Vagina (tissue), 2 donors: ENCODE measurements around the gene FADS2. TPM values are rescaled to one million over a fixed set of nuclear protein-coding genes. Genes with fewer than 3 reads are reported as not detected.

Experiments
- DNase-seq, 2 donors: peaks; one replicate each; pipeline ENCODE4 v3.0.0-alpha.2; 2017; ENCODE audit errors: extremely low spot score in 2 of 2
- H3K27ac ChIP-seq: fragments of 200-600 bp; sonication (generic); one replicate; pipeline ENCODE4 v1.5.1; 2019
- H3K27me3 ChIP-seq: fragments of 200-600 bp; sonication (generic); one replicate; pipeline ENCODE4 v1.5.1; 2019
- H3K36me3 ChIP-seq, 2 donors: fragments of 200-600 bp; sonication (generic); one replicate each; pipeline ENCODE4 v1.5.1; 2017 to 2019
- H3K4me1 ChIP-seq: fragments of 200-600 bp; sonication (generic); one replicate; pipeline ENCODE4 v1.5.1; 2019
- H3K4me3 ChIP-seq, 2 donors: fragments of 200-600 bp; sonication (generic); 1 replicate in 1 of 2; 2 replicates in 1 of 2; pipeline ENCODE4 v1.5.1; 2016 to 2019
- H3K9me3 ChIP-seq: fragments of 200-600 bp; sonication (generic); one replicate; pipeline ENCODE4 v1.5.1; 2019
- CTCF ChIP-seq, 3 experiments: fragments of 450-650 bp in 2 of 3; fragments of 200-600 bp in 1 of 3; sonication (generic) in 1 of 3; IDR thresholded peaks; one replicate each; pipeline ENCODE4 v1.5.1; 2017 to 2019; ENCODE audit warnings: antibody characterized with exemption in 3 of 3, mild to moderate bottlenecking in 2 of 3, moderate library complexity in 2 of 3
- POLR2A ChIP-seq, 2 donors: fragments of 450-650 bp; IDR thresholded peaks; one replicate each; pipeline ENCODE4 v1.6.1; 2017; ENCODE audit warnings: antibody characterized with exemption in 2 of 2, mild to moderate bottlenecking in 2 of 2, moderate library complexity in 2 of 2
- POLR2AphosphoS5 ChIP-seq, 2 donors: sonication (generic); formaldehyde crosslinking; IDR thresholded peaks; one replicate each; pipeline ENCODE4 v1.9.0; 2017; ENCODE audit warnings: antibody characterized with exemption in 2 of 2, mild to moderate bottlenecking in 2 of 2, low read depth in 1 of 2; ENCODE audit not compliant: insufficient read depth in 1 of 2
- intact Hi-C: fragments of 100-400 bp; cut with DNase I; formaldehyde crosslinking; loops from one replicate; pipeline ENCODE4 v1.15.1; 2023
- total RNA-seq: library from RNA; depleted of rRNA; stranded (reverse); fragments of >200 nt; gene quantifications from one replicate; pipeline ENCODE4 v1.2.3, GENCODE V29; 2016

The FADS2 gene
- total RNA-seq, 1 donor from 2014 or later, result 25.5 TPM

- Histone ChIP-seq H3K36me3 (no peaks in the 10 kb centered on the region), H3K27ac (peak overlapping the region; percentile 71), H3K9me3 (no peaks in the 10 kb centered on the region), H3K27me3 (no peaks in the 10 kb centered on the region), H3K4me3 (no peak overlapping the region), H3K4me1 (peaks cover 74% of the 10 kb centered on the region)
- intact Hi-C loops, result no loop called here
- DNase-seq, result no peak
- TF ChIP-seq POLR2AphosphoS5 (IDR thresholded peaks at IDR 0.05; ENCODE audit: insufficient read depth in 1 of 2, low read depth in 1 of 2) (no peak), CTCF (IDR thresholded peaks at IDR 0.05) (no peak), POLR2A (IDR thresholded peaks at IDR 0.05) (no peak)
Measured at GRCh38 chr11:61911701-61912529, 83.8 kb downstream of the FADS2 start.

GRCh38 chr11:61912530-61912898 lies 84.4 kb downstream of the FADS2 start:
- TF ChIP-seq CTCF (IDR thresholded peaks at IDR 0.05) (no peak), POLR2A (IDR thresholded peaks at IDR 0.05) (no peak)
- Histone ChIP-seq H3K4me1 (peaks cover 74% of the 10 kb centered on the region), H3K27ac (peak overlapping the region; percentile 71), H3K9me3 (no peaks in the 10 kb centered on the region), H3K4me3 (no peak overlapping the region), H3K36me3 (no peaks in the 10 kb centered on the region), H3K27me3 (no peaks in the 10 kb centered on the region)
- intact Hi-C loops, result no loop called here
- DNase-seq, result no peak

- no peak overlapping the region for H3K4me3 ChIP-seq
- no peaks in the 10 kb centered on the region for H3K36me3 ChIP-seq
- H3K9me3 ChIP-seq, result no peaks in the 10 kb centered on the region
- no peak overlapping the region for H3K27ac ChIP-seq
- H3K4me1 ChIP-seq, result peaks cover 77% of the 10 kb centered on the region
- intact Hi-C loops, result no loop called here
- TF ChIP-seq CTCF (IDR thresholded peaks at IDR 0.05) (no peak), POLR2A (IDR thresholded peaks at IDR 0.05) (no peak), POLR2AphosphoS5 (IDR thresholded peaks at IDR 0.05; ENCODE audit: insufficient read depth in 1 of 2, low read depth in 1 of 2) (no peak)
- DNase-seq, result no peak
- H3K27me3 ChIP-seq, result no peaks in the 10 kb centered on the region
Measured at GRCh38 chr11:61912991-61913698, 85.0 kb downstream of the FADS2 start.

GRCh38 chr11:61913699-61914395 lies 85.7 kb downstream of the FADS2 start:
- Histone ChIP-seq H3K4me1 (peaks cover 77% of the 10 kb centered on the region), H3K36me3 (no peaks in the 10 kb centered on the region), H3K27ac (peak overlapping the region; percentile 85), H3K4me3 (no peak overlapping the region), H3K27me3 (no peaks in the 10 kb centered on the region), H3K9me3 (no peaks in the 10 kb centered on the region)
- no peak for DNase-seq
- TF ChIP-seq POLR2AphosphoS5 (IDR thresholded peaks at IDR 0.05; ENCODE audit: insufficient read depth in 1 of 2, low read depth in 1 of 2), result no peak
- no peak for TF ChIP-seq CTCF (IDR thresholded peaks at IDR 0.05)
- TF ChIP-seq POLR2A (IDR thresholded peaks at IDR 0.05), result no peak
- intact Hi-C loops, result no loop called here
